DMS79 treated with DMSO at 0.1 percent for 48 hours (cell line): ENCODE measurements around the gene GRIN3B.
"Not testable (repeated sequence)": the region's sequence is repeated elsewhere in the genome, so short reads cannot be mapped to it uniquely, and the experiment has no call there.

ENCODE experiments used
- DNase-seq: peaks from one replicate; lab custom pipeline; 2025; lab: John Stamatoyannopoulos, UW

The GRIN3B gene

GRCh38 chr19:1000095-1000494 lies at the start of gene GRIN3B:
Gene GRIN3B (plus strand): TSS chr19:1000419. CDS start chr19:1000438, 19 bp downstream.
- DNase-seq = peak; percentile 5

GRCh38 chr19:952049-952679 lies 48.1 kb upstream of the GRIN3B start:
- DNase-seq = no peak

- no peak for DNase-seq
Measured at GRCh38 chr19:952680-953444, 47.4 kb upstream of the GRIN3B start.

- no peak for DNase-seq
Measured at GRCh38 chr19:953445-954271, 46.6 kb upstream of the GRIN3B start.

- DNase-seq = no peak
Measured at GRCh38 chr19:954272-954671, 45.9 kb upstream of the GRIN3B start.

GRCh38 chr19:954672-955494 lies 45.3 kb upstream of the GRIN3B start:
- no peak for DNase-seq

GRCh38 chr19:955803-956765 lies 44.1 kb upstream of the GRIN3B start:
- DNase-seq = no peak

- DNase-seq = no peak
Measured at GRCh38 chr19:956766-957440, 43.3 kb upstream of the GRIN3B start.

- DNase-seq = not testable (repeated sequence)
Measured at GRCh38 chr19:957578-957977, 42.6 kb upstream of the GRIN3B start.

- no peak for DNase-seq
Measured at GRCh38 chr19:958967-959855, 41.0 kb upstream of the GRIN3B start.

GRCh38 chr19:960020-960419 lies 40.2 kb upstream of the GRIN3B start:
- no peak for DNase-seq

GRCh38 chr19:960601-960938 lies 39.6 kb upstream of the GRIN3B start:
- DNase-seq = no peak

- DNase-seq = no peak
Measured at GRCh38 chr19:961866-962620, 38.2 kb upstream of the GRIN3B start.

- no peak for DNase-seq
Measured at GRCh38 chr19:962683-963400, 37.4 kb upstream of the GRIN3B start.

- DNase-seq = no peak
Measured at GRCh38 chr19:963486-963951, 36.7 kb upstream of the GRIN3B start.

GRCh38 chr19:964116-964520 lies 36.1 kb upstream of the GRIN3B start:
- no peak for DNase-seq
